MCF 10A (cell line): ENCODE data around the gene RAPGEF1. TPM values are rescaled to one million over a fixed set of nuclear protein-coding genes. Genes with fewer than 3 reads are reported as not detected.

ENCODE experiments used
- BruUV-seq: library from RNA; stranded (reverse); fragments of 400-500 nt; replicated peaks from 2 replicates; lab custom pipeline; 2021; lab: Mats Ljungman, UMichigan
- CTCF ChIA-PET: fragments of 300-600 bp; sonication (Branson Sonifier 250); formaldehyde crosslinking; extraction: SDS; loops from one replicate; lab custom pipeline; 2021; ENCODE audit warnings: antibody characterized with exemption, inconsistent platforms; lab: Yijun Ruan, JAX
- POLR2A ChIA-PET: fragments of 300-600, 350-650 bp; sonication (Branson Sonifier 250); formaldehyde crosslinking; extraction: SDS; loops from one replicate; lab custom pipeline; 2020; ENCODE audit warnings: antibody characterized with exemption, inconsistent platforms; lab: Yijun Ruan, JAX
- DNase-seq: peaks from one replicate; pipeline ENCODE4 v3.0.0-alpha.2; 2018; ENCODE audit not compliant: unreplicated experiment
- H3K27ac Mint-ChIP-seq: one replicate; pipeline ENCODE4 v1.8.0; 2022; ENCODE audit warnings: mild to moderate bottlenecking, low read depth, mixed read lengths; ENCODE audit not compliant: unreplicated experiment
- H3K27me3 Mint-ChIP-seq: one replicate; pipeline ENCODE4 v1.8.0; 2022; ENCODE audit warnings: mixed read lengths; ENCODE audit not compliant: insufficient read depth, unreplicated experiment
- H3K36me3 Mint-ChIP-seq: one replicate; pipeline ENCODE4 v1.8.0; 2022; ENCODE audit warnings: mild to moderate bottlenecking, moderate library complexity, mixed read lengths; ENCODE audit not compliant: insufficient read depth, unreplicated experiment
- H3K4me1 Mint-ChIP-seq: one replicate; pipeline ENCODE4 v1.8.0; 2022; ENCODE audit warnings: mixed read lengths; ENCODE audit not compliant: insufficient read depth, unreplicated experiment
- H3K4me3 Mint-ChIP-seq: one replicate; pipeline ENCODE4 v1.8.0; 2022; ENCODE audit warnings: mild to moderate bottlenecking, moderate library complexity, mixed read lengths; ENCODE audit not compliant: unreplicated experiment
- H3K9me3 Mint-ChIP-seq: one replicate; pipeline ENCODE4 v1.8.0; 2022; ENCODE audit warnings: mixed read lengths; ENCODE audit not compliant: unreplicated experiment
- CTCF ChIP-seq: fragments of 200-600 bp; IDR thresholded peaks from one replicate; pipeline ENCODE4 v1.8.0; 2022; ENCODE audit warnings: antibody characterized with exemption, mild to moderate bottlenecking; ENCODE audit not compliant: unreplicated experiment
- intact Hi-C: fragments of 100-400 bp; cut with micrococcal nuclease; formaldehyde crosslinking; loops from 2 replicates; pipeline ENCODE4 v1.14.1; 2022
- total RNA-seq: library from RNA; stranded (reverse); gene quantifications from 2 replicates; pipeline ENCODE4 v1.2.3, GENCODE V29; 2022

Gene RAPGEF1
- total RNA-seq, 1 experiment from 2014 or later = 55.4 TPM

- TF ChIP-seq CTCF = no peak
- H3K27ac Mint-ChIP-seq = no peak overlapping the region
- POLR2A ChIA-PET = interaction anchor here (0.7 to 6.7 kb wide), 2 partner anchors 18 to 39 kb away, joined by 3 to 72 read pairs; no protein-coding TSS in a partner anchor
- intact Hi-C loops = no loop called here
- no peak for DNase-seq
- H3K4me3 Mint-ChIP-seq = no peak overlapping the region
- no peaks in the 10 kb centered on the region for H3K36me3 Mint-ChIP-seq
- no peaks in the 10 kb centered on the region for H3K9me3 Mint-ChIP-seq
- peaks cover 24% of the 10 kb centered on the region for H3K4me1 Mint-ChIP-seq
- no TSS peak for BruUV-seq
- CTCF ChIA-PET = interaction anchor here (0.7 kb wide), 1 partner anchor 24 kb away, joined by 5 read pairs; no protein-coding TSS in a partner anchor
- no peaks in the 10 kb centered on the region for H3K27me3 Mint-ChIP-seq
Observed at GRCh38 chr9:131697097-131697496, 42.8 kb downstream of the RAPGEF1 start.

DNA sequence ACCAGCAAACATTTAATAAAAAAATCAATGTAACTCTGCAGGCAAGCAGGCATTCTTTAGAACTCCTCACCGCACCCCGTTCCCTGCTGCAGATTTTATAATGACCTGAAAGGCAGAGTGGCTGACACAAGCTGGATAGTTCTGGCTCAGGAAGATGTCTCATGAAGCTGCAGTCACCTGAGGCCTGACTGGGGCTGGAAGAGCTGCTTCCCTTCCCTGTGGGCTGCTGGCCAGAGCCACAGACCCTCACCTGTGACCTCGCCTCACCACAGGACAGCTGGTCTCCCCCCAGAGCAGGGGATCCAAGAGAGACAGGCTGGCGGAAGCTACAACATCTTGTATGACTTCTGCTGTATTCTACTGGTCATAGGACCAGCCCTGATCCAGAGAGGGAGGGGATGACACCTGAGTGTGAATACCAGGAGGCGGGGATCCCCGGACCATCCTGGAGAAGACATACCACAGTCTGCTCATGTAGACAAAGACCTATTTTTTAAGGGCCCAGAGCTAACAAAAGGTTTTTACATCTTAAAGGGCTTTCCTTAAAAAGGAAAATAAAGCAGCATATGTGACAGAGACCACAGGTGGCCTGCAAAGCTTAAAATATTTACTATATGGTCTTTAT, 43.9 kb downstream of the RAPGEF1 start:
- CTCF ChIA-PET = interaction anchor here (0.6 to 1.1 kb wide), 4 partner anchors 16 to 98 kb away, joined by 3 to 4 read pairs (median 3); no protein-coding TSS in a partner anchor
- POLR2A ChIA-PET = interaction anchor here (0.5 to 6.7 kb wide), 4 partner anchors 7 to 33 kb away, joined by 3 to 72 read pairs (median 21); no protein-coding TSS in a partner anchor
- H3K4me1 Mint-ChIP-seq = peaks cover 23% of the 10 kb centered on the region

GRCh38 chr9:131695366-131695765, 44.5 kb downstream of the RAPGEF1 start:
- no peak for DNase-seq
- intact Hi-C loops = no loop called here
- POLR2A ChIA-PET = interaction anchor here (1.0 to 6.7 kb wide), 3 partner anchors 7 to 30 kb away, joined by 4 to 72 read pairs (median 38); no protein-coding TSS in a partner anchor
- Mint-ChIP-seq H3K27ac (no peak overlapping the region), H3K36me3 (no peaks in the 10 kb centered on the region), H3K27me3 (no peaks in the 10 kb centered on the region), H3K4me1 (peaks cover 23% of the 10 kb centered on the region), H3K9me3 (no peaks in the 10 kb centered on the region), H3K4me3 (no peak overlapping the region)
- no TSS peak for BruUV-seq
- TF ChIP-seq CTCF = no peak
- CTCF ChIA-PET = interaction anchor here (0.6 to 1.1 kb wide), 4 partner anchors 16 to 104 kb away, joined by 3 read pairs; no protein-coding TSS in a partner anchor

More for the DNA sequence above, 43.9 kb downstream of the RAPGEF1 start:
- intact Hi-C loops = no loop called here
- Mint-ChIP-seq H3K4me3 (no peak overlapping the region), H3K27me3 (no peaks in the 10 kb centered on the region), H3K27ac (no peak overlapping the region), H3K36me3 (no peaks in the 10 kb centered on the region), H3K9me3 (no peaks in the 10 kb centered on the region)
- no peak for DNase-seq
- BruUV-seq = no TSS peak
- no peak for TF ChIP-seq CTCF
